ENCODE measurements around the gene LIX1. TPM values are rescaled to one million over a fixed set of nuclear protein-coding genes. Genes with fewer than 3 reads are reported as not detected.

The LIX1 gene
- total and polyA plus RNA-seq, 3 donors from 2014 or later: 0.76 TPM; not detected in 2

DNA sequence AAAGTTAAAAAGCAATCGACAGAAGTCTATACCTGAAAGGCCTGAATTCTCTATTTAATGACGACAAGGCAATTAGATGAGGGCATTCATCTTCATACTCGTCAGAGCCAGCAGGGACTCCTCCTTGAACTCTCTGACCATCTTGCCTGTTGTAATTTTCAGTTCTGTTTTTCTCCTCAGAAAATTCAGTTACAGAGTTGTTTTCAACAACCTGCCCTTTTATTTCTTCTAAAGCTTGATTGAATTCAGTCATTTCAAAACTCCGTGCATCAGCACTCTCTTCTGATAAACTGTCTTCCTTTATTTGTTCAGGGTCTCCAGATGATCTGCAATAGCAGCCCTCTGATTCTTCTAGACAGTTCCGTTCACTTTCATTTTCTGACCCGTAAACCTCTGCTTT, 25.0 kb upstream of the LIX1 start:
- H3K4me1 ChIP-seq: no peaks in the 10 kb centered on the region
- no peaks in the 10 kb centered on the region for H3K36me3 ChIP-seq (ENCODE audit: low read depth, missing control alignments)
- TF ChIP-seq CTCF (IDR thresholded peaks at IDR 0.05): no peak
- TF ChIP-seq POLR2A (IDR thresholded peaks at IDR 0.05): no peak
- H3K9me3 ChIP-seq: no peaks in the 10 kb centered on the region
- H3K4me3 ChIP-seq: no peak overlapping the region
- H3K27me3 ChIP-seq: no peaks in the 10 kb centered on the region
- no peak overlapping the region for H3K27ac ChIP-seq
- intact Hi-C loops (cut with DNase I; ENCODE audit: low total_unique reads): no loop called here
- no peak for DNase-seq
- 52 to 67% methylated on average over 6 of the region's 6 CpGs for WGBS, 2 donors

- WGBS, 2 donors: 61 to 62% methylated on average over 1 of the region's 1 CpG
- Histone ChIP-seq H3K27me3 (no peaks in the 10 kb centered on the region), H3K9me3 (no peaks in the 10 kb centered on the region), H3K27ac (no peak overlapping the region), H3K36me3 (ENCODE audit: low read depth, missing control alignments) (no peaks in the 10 kb centered on the region), H3K4me3 (no peak overlapping the region), H3K4me1 (no peaks in the 10 kb centered on the region)
- no peak for TF ChIP-seq CTCF (IDR thresholded peaks at IDR 0.05)
- TF ChIP-seq POLR2A (IDR thresholded peaks at IDR 0.05): no peak
- intact Hi-C loops (cut with DNase I; ENCODE audit: low total_unique reads): no loop called here
- DNase-seq: no peak
Measured at GRCh38 chr5:97165726-97166125, 23.3 kb upstream of the LIX1 start.

DNA sequence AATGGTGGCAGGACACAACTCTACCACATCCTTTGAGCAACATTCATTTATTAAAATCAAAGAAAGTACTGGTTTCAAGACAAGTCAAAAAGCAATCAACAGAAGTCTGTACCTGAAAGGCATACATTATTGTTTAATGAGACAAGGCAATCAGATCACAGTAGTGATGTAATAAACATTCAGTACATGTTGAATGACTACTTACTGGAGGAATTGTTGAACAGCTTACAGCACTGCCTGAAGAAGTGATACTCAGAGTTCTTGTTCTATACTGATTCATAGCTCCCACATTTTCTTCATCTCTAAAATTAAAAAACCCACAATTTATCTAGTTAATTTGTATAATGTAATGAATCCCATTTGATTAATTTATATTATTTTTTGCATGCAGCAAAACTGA, 22.4 kb upstream of the LIX1 start:
- intact Hi-C loops (cut with DNase I; ENCODE audit: low total_unique reads): no loop called here
- TF ChIP-seq POLR2A (IDR thresholded peaks at IDR 0.05) (no peak), CTCF (IDR thresholded peaks at IDR 0.05) (no peak)
- no peak for DNase-seq
- Histone ChIP-seq H3K4me3 (no peak overlapping the region), H3K4me1 (no peaks in the 10 kb centered on the region), H3K9me3 (no peaks in the 10 kb centered on the region), H3K27ac (no peak overlapping the region), H3K27me3 (no peaks in the 10 kb centered on the region), H3K36me3 (ENCODE audit: low read depth, missing control alignments) (no peaks in the 10 kb centered on the region)

- TF ChIP-seq POLR2A (IDR thresholded peaks at IDR 0.05) (no peak), CTCF (IDR thresholded peaks at IDR 0.05) (no peak)
- intact Hi-C loops (cut with DNase I; ENCODE audit: low total_unique reads): no loop called here
- no peaks in the 10 kb centered on the region for H3K36me3 ChIP-seq (ENCODE audit: low read depth, missing control alignments)
Measured at GRCh38 chr5:97163790-97164285, 21.4 kb upstream of the LIX1 start.

GRCh38 chr5:97163360-97163764, 21.0 kb upstream of the LIX1 start:
- DNase-seq: no peak
- Histone ChIP-seq H3K4me3 (no peak overlapping the region), H3K27me3 (no peaks in the 10 kb centered on the region), H3K27ac (no peak overlapping the region), H3K9me3 (no peaks in the 10 kb centered on the region), H3K4me1 (no peaks in the 10 kb centered on the region), H3K36me3 (ENCODE audit: low read depth, missing control alignments) (no peaks in the 10 kb centered on the region)
- intact Hi-C loops (cut with DNase I; ENCODE audit: low total_unique reads): no loop called here
- peak in 2 of 3 experiments; percentile 23 to 72 for TF ChIP-seq CTCF (IDR thresholded peaks at IDR 0.05)
- no peak for TF ChIP-seq POLR2A (IDR thresholded peaks at IDR 0.05)

More at GRCh38 chr5:97163790-97164285, 21.4 kb upstream of the LIX1 start:
- 94% methylated on average over 3 to 5 of the region's 5 CpGs for WGBS, 2 donors
- Histone ChIP-seq H3K9me3 (no peaks in the 10 kb centered on the region), H3K27me3 (no peaks in the 10 kb centered on the region), H3K27ac (no peak overlapping the region), H3K4me1 (no peaks in the 10 kb centered on the region), H3K4me3 (no peak overlapping the region)
- no peak for DNase-seq
